Thyroid gland (tissue), 4 donors: ENCODE measurements around the gene HCFC1R1.

Experiments
- POLR2A ChIP-seq, 2 donors: fragments of 450-650 bp; IDR thresholded peaks; one replicate each; pipeline ENCODE4 v1.6.1; 2017; ENCODE audit warnings: antibody characterized with exemption in 2 of 2, mild to moderate bottlenecking in 2 of 2, moderate library complexity in 1 of 2
- TF ChIP-seq, protein P1 (sequence below), 6 experiments: fragments of 200-600 bp in 3 of 6; fragments of 450-650 bp in 3 of 6; sonication (generic) in 3 of 6; IDR thresholded peaks; one replicate each; pipeline ENCODE4 v1.5.1; 2016 to 2019; ENCODE audit warnings: antibody characterized with exemption in 6 of 6, mild to moderate bottlenecking in 2 of 6, inconsistent platforms in 1 of 6, moderate library complexity in 1 of 6

DNA sequence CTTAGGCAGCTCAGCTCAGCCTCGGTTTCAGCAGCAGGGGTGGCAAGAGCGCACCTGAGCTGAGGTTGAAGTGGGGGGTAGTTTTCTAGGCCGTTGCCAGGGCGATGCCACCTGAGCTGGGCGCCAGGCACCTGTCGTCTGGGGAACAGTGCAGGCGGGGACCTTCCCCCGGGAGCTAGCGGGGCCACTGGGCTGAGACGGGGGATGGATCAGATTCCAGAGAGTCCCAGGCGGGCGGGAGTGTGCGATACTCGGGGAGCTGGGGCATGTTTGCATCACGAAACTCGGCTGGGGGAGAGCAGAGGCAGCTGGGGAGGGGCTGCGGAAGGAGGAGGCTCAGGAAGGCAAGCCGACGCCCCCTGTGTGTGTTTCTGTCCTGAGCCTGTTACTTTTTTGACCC is 11.5 kb downstream of the HCFC1R1 start:
- TF ChIP-seq, protein P1, sequence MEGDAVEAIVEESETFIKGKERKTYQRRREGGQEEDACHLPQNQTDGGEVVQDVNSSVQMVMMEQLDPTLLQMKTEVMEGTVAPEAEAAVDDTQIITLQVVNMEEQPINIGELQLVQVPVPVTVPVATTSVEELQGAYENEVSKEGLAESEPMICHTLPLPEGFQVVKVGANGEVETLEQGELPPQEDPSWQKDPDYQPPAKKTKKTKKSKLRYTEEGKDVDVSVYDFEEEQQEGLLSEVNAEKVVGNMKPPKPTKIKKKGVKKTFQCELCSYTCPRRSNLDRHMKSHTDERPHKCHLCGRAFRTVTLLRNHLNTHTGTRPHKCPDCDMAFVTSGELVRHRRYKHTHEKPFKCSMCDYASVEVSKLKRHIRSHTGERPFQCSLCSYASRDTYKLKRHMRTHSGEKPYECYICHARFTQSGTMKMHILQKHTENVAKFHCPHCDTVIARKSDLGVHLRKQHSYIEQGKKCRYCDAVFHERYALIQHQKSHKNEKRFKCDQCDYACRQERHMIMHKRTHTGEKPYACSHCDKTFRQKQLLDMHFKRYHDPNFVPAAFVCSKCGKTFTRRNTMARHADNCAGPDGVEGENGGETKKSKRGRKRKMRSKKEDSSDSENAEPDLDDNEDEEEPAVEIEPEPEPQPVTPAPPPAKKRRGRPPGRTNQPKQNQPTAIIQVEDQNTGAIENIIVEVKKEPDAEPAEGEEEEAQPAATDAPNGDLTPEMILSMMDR (IDR thresholded peaks at IDR 0.05), result no peak
- no peak for TF ChIP-seq POLR2A (IDR thresholded peaks at IDR 0.05)
